ENCODE measurements around the gene EIF3D. TPM values are rescaled to one million over a fixed set of nuclear protein-coding genes. Genes with fewer than 3 reads are reported as not detected.
A peak's percentile ranks its signal among the peaks of the same experiment; 100 is the strongest.

EIF3D gene
- total and polyA plus RNA-seq, 2 of the 13 experiments (the other 11 are each of a cell fraction or from before 2014, with no cell fraction given), result 118 to 274 TPM

DNA sequence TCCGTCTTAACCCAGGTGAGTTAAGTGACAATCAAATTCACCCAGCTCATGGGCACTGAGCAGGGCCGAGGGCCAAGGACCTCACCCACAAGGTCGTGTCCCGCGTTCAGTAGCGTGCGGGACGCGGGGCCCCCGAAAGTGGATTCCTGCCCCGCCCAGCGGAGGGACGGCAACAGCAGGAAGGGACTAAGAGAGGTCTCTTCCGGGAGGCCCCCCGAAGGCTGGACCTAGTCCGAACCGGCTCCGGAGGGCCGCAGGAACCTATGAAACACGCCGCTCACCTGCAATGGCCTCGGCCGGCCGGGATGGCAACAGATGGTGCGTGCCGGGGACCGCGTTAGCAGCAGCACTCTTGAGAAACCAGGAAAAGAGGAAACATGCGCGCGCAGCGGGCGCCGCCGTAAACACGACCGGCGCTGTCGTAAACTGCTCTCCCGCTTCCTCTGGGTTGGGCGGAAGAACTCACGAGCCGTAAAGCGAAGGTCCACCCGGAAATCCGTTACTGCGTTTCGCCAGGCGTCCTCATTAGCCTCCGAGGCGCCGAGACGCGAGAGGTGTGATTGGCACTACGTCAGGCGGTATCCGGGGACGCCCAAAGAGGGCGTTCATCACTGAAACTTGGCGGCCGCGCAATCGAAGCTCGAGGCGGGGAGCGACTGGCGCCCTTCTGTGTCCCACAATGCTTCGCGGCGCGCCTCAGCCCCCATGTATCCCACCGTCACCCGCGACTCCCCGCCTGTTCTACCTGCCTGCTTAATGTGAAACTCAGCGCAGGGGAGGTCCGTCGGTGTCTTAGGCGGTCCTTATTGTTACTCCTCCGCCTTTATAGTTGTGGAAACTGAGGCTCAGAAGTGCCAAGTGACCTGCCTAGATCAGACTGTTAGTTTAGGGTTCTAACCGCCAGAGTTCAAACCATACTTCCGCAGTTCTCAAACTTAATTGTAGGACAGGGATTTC lies at the start of gene EIF3D (continued):
- TF ChIP-seq, protein P1, sequence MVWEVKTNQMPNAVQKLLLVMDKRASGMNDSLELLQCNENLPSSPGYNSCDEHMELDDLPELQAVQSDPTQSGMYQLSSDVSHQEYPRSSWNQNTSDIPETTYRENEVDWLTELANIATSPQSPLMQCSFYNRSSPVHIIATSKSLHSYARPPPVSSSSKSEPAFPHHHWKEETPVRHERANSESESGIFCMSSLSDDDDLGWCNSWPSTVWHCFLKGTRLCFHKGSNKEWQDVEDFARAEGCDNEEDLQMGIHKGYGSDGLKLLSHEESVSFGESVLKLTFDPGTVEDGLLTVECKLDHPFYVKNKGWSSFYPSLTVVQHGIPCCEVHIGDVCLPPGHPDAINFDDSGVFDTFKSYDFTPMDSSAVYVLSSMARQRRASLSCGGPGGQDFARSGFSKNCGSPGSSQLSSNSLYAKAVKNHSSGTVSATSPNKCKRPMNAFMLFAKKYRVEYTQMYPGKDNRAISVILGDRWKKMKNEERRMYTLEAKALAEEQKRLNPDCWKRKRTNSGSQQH (CRISPR knock-in tag; IDR thresholded peaks at IDR 0.05; ENCODE audit: low read depth), result peak; percentile 92; the same call in 1 of the 2 replicates
- TF ChIP-seq ZBTB21 (CRISPR knock-in tag; IDR thresholded peaks at IDR 0.05) (0 out of 2 replicates have a peak, but pooled peaks have one; percentile 44), ZFX (CRISPR knock-in tag; IDR thresholded peaks at IDR 0.05; ENCODE audit: low read depth) (peak; percentile 91), ZNF616 (CRISPR knock-in tag; IDR thresholded peaks at IDR 0.05; ENCODE audit: low read depth) (0 out of 2 replicates have a peak, but pooled peaks have one; percentile 28), CHCHD3 (CRISPR knock-in tag; IDR thresholded peaks at IDR 0.05) (peak; percentile 28; the same call in 1 of the 2 replicates), FOXA1 (IDR thresholded peaks at IDR 0.05) (no peak), FOXA1 (CRISPR knock-in tag; IDR thresholded peaks at IDR 0.05) (peak; percentile 19; the same call in 1 of the 2 replicates), NAIF1 (CRISPR knock-in tag; IDR thresholded peaks at IDR 0.05; ENCODE audit: borderline replicate concordance) (no peak), HOXA9 (CRISPR knock-in tag; IDR thresholded peaks at IDR 0.05; ENCODE audit: borderline replicate concordance) (no peak), RXRA (CRISPR knock-in tag; IDR thresholded peaks at IDR 0.05) (peak; percentile 87), ZNF7 (CRISPR knock-in tag; IDR thresholded peaks at IDR 0.05) (no peak), RELA (CRISPR knock-in tag; IDR thresholded peaks at IDR 0.05) (no peak), ZNF652 (CRISPR knock-in tag; IDR thresholded peaks at IDR 0.05; ENCODE audit: borderline replicate concordance, low read depth) (no peak), ZNF44 (CRISPR knock-in tag; IDR thresholded peaks at IDR 0.05) (peak; percentile 70; the same call in 1 of the 2 replicates), JDP2 (CRISPR knock-in tag; IDR thresholded peaks at IDR 0.05; ENCODE audit: borderline replicate concordance) (no peak), SNRNP70 (IDR thresholded peaks at IDR 0.05; ENCODE audit: low read depth, low read length) (no peak), ZNF749 (CRISPR knock-in tag; IDR thresholded peaks at IDR 0.05; ENCODE audit: borderline replicate concordance) (no peak), ZNF546 (CRISPR knock-in tag; conservative IDR thresholded peaks at IDR 0.05) (0 out of 2 replicates have a peak, but pooled peaks have one; percentile 9), MXD4 (CRISPR knock-in tag; IDR thresholded peaks at IDR 0.05) (peak; percentile 93), MED1 (CRISPR knock-in tag; IDR thresholded peaks at IDR 0.05) (peak; percentile 76), ZC3H13 (CRISPR knock-in tag; IDR thresholded peaks at IDR 0.05) (0 out of 2 replicates have a peak, but pooled peaks have one; percentile 70), ZNF644 (CRISPR knock-in tag; IDR thresholded peaks at IDR 0.05; ENCODE audit: low read depth) (no peak)
- TF ChIP-seq, protein P2, sequence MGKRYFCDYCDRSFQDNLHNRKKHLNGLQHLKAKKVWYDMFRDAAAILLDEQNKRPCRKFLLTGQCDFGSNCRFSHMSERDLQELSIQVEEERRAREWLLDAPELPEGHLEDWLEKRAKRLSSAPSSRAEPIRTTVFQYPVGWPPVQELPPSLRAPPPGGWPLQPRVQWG (CRISPR knock-in tag; IDR thresholded peaks at IDR 0.05; ENCODE audit: borderline replicate concordance, low read depth), result no peak
- TF ChIP-seq, protein P3, sequence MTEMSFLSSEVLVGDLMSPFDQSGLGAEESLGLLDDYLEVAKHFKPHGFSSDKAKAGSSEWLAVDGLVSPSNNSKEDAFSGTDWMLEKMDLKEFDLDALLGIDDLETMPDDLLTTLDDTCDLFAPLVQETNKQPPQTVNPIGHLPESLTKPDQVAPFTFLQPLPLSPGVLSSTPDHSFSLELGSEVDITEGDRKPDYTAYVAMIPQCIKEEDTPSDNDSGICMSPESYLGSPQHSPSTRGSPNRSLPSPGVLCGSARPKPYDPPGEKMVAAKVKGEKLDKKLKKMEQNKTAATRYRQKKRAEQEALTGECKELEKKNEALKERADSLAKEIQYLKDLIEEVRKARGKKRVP (CRISPR knock-in tag; IDR thresholded peaks at IDR 0.05), result peak in 1 of 2 experiments; percentile 76; a peak in 2 of 4 replicates
- TF ChIP-seq, protein P4, sequence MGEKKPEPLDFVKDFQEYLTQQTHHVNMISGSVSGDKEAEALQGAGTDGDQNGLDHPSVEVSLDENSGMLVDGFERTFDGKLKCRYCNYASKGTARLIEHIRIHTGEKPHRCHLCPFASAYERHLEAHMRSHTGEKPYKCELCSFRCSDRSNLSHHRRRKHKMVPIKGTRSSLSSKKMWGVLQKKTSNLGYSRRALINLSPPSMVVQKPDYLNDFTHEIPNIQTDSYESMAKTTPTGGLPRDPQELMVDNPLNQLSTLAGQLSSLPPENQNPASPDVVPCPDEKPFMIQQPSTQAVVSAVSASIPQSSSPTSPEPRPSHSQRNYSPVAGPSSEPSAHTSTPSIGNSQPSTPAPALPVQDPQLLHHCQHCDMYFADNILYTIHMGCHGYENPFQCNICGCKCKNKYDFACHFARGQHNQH (CRISPR knock-in tag; IDR thresholded peaks at IDR 0.05), result peak; percentile 91
